WTC11 (cell line): ENCODE results near the gene RREB1. TPM values are rescaled to one million over a fixed set of nuclear protein-coding genes. Genes with fewer than 3 reads are reported as not detected.

Experiments
- ATAC-seq: fragments of 200-7000 bp; cut with Tn5 transposase; 2 replicates; pipeline ENCODE4 v1.10.0; 2021; ENCODE audit warnings: mild to moderate bottlenecking, moderate library complexity
- CTCF ChIA-PET: fragments of 300-600 bp; sonication (Branson Sonifier 250); formaldehyde crosslinking; loops from one replicate; lab custom pipeline; 2021; ENCODE audit warnings: antibody characterized with exemption; lab: Charles Lee
- POLR2A ChIA-PET: fragments of 350-600 bp; sonication (Branson Sonifier 250); formaldehyde crosslinking; loops from one replicate; lab custom pipeline; 2021; ENCODE audit warnings: antibody characterized with exemption; lab: Charles Lee
- DNase-seq: peaks from one replicate; pipeline ENCODE4 v3.0.0; 2021; ENCODE audit warnings: low spot score
- H3K27ac Mint-ChIP-seq: 2 replicates; pipeline ENCODE4 v1.8.0; 2021; ENCODE audit warnings: mixed read lengths
- H3K27me3 Mint-ChIP-seq: 2 replicates; pipeline ENCODE4 v1.8.0; 2021; ENCODE audit warnings: low read depth, mild to moderate bottlenecking, moderate library complexity, mixed read lengths
- H3K36me3 Mint-ChIP-seq: 2 replicates; pipeline ENCODE4 v1.8.0; 2021; ENCODE audit warnings: mixed read lengths
- H3K4me1 Mint-ChIP-seq: 2 replicates; pipeline ENCODE4 v1.8.0; 2022; ENCODE audit warnings: mixed read lengths
- H3K4me3 Mint-ChIP-seq: 2 replicates; pipeline ENCODE4 v1.8.0; 2021; ENCODE audit warnings: mild to moderate bottlenecking, moderate library complexity, mixed read lengths
- H3K9me3 Mint-ChIP-seq: 2 replicates; pipeline ENCODE4 v1.8.0; 2021; ENCODE audit warnings: mixed read lengths
- ATF2 ChIP-seq: sonication (generic); formaldehyde crosslinking; IDR thresholded peaks from 2 replicates; pipeline ENCODE4 v1.8.1; 2022; ENCODE audit warnings: low read depth, missing genetic modification reagents, borderline replicate concordance
- CTCF ChIP-seq: fragments of 200-600 bp; IDR thresholded peaks from 2 replicates; pipeline ENCODE4 v1.8.0; 2022; ENCODE audit warnings: antibody characterized with exemption
- E2F1 ChIP-seq: sonication (generic); formaldehyde crosslinking; IDR thresholded peaks from 2 replicates; pipeline ENCODE4 v1.8.0; 2022; ENCODE audit warnings: mild to moderate bottlenecking, missing genetic modification reagents
- ELF4 ChIP-seq: sonication (generic); formaldehyde crosslinking; IDR thresholded peaks from 2 replicates; pipeline ENCODE4 v1.8.1; 2022; ENCODE audit warnings: low read depth, mild to moderate bottlenecking, moderate library complexity, missing genetic modification reagents
- ERG ChIP-seq: fragments of 250-450 bp; sonication (Bioruptor Pico); IDR thresholded peaks from 2 replicates; pipeline ENCODE4 v1.8.0; 2021; ENCODE audit warnings: mild to moderate bottlenecking
- ETV6 ChIP-seq: sonication (generic); formaldehyde crosslinking; IDR thresholded peaks from 2 replicates; pipeline ENCODE4 v1.8.1; 2022; ENCODE audit warnings: mild to moderate bottlenecking, missing genetic modification reagents
- GABPB1 ChIP-seq: sonication (generic); formaldehyde crosslinking; IDR thresholded peaks from 2 replicates; pipeline ENCODE4 v1.8.1; 2023; ENCODE audit warnings: mild to moderate bottlenecking, missing genetic modification reagents
- IRF1 ChIP-seq: sonication (generic); formaldehyde crosslinking; IDR thresholded peaks from 2 replicates; pipeline ENCODE4 v1.8.0; 2023; ENCODE audit warnings: missing genetic modification reagents
- KAT7 ChIP-seq: sonication (generic); formaldehyde crosslinking; IDR thresholded peaks from 2 replicates; pipeline ENCODE4 v1.8.1; 2023; ENCODE audit warnings: missing genetic modification reagents, mild to moderate bottlenecking, borderline replicate concordance
- MXD4 ChIP-seq: fragments of 250-450 bp; sonication (Bioruptor Pico); IDR thresholded peaks from 2 replicates; pipeline ENCODE4 v1.8.0; 2021; ENCODE audit warnings: mild to moderate bottlenecking, moderate library complexity, borderline replicate concordance
- NFE2L1 ChIP-seq: sonication (generic); formaldehyde crosslinking; IDR thresholded peaks from 2 replicates; pipeline ENCODE4 v1.8.1; 2023; ENCODE audit warnings: missing genetic modification reagents
- NFYB ChIP-seq: sonication (generic); formaldehyde crosslinking; conservative IDR thresholded peaks from 2 replicates; pipeline ENCODE4 v1.8.0; 2022; ENCODE audit warnings: low read depth, missing genetic modification reagents
- PRDM15 ChIP-seq: sonication (generic); formaldehyde crosslinking; IDR thresholded peaks from 2 replicates; pipeline ENCODE4 v1.8.0; 2022; ENCODE audit warnings: missing genetic modification reagents
- RELA ChIP-seq: sonication (generic); formaldehyde crosslinking; IDR thresholded peaks from 2 replicates; pipeline ENCODE4 v1.8.1; 2022; ENCODE audit warnings: missing genetic modification reagents, mild to moderate bottlenecking, borderline replicate concordance
- TCF7 ChIP-seq: sonication (generic); formaldehyde crosslinking; IDR thresholded peaks from 2 replicates; pipeline ENCODE4 v1.8.0; 2022; ENCODE audit warnings: mild to moderate bottlenecking, low read depth, missing genetic modification reagents, moderate library complexity
- ZMAT4 ChIP-seq: fragments of 250-450 bp; sonication (Bioruptor Pico); IDR thresholded peaks from 2 replicates; pipeline ENCODE4 v1.9.0; 2021; ENCODE audit warnings: mild to moderate bottlenecking
- ZNF232 ChIP-seq: sonication (generic); formaldehyde crosslinking; IDR thresholded peaks from 2 replicates; pipeline ENCODE4 v1.8.0; 2022; ENCODE audit warnings: mild to moderate bottlenecking, missing genetic modification reagents
- ZNF423 ChIP-seq: fragments of 250-450 bp; sonication (Bioruptor Pico); IDR thresholded peaks from 2 replicates; pipeline ENCODE4 v2.1.2; 2022; ENCODE audit warnings: mild to moderate bottlenecking, moderate library complexity
- total RNA-seq: library from RNA; stranded (reverse); gene quantifications from 3 replicates; pipeline ENCODE4 v1.2.3, GENCODE V29; 2021

RREB1 gene
- total RNA-seq, 1 experiment from 2014 or later, result 38.5 TPM

GRCh38 chr6:7166410-7167293, 58.9 kb downstream of the RREB1 start:
- no peaks in the 10 kb centered on the region for H3K9me3 Mint-ChIP-seq
- H3K27me3 Mint-ChIP-seq, result no peaks in the 10 kb centered on the region; the same call in 1 of the 2 replicates
- peak overlapping the region; percentile 51 for H3K27ac Mint-ChIP-seq
- no peak for ATAC-seq
- TF ChIP-seq ATF2 (no peak), GABPB1 (CRISPR knock-in tag) (peak; percentile 85)
- TF ChIP-seq, all 79 proteins: peak for 1
- CTCF ChIA-PET, result interaction anchor here (0.6 to 1.5 kb wide), 4 partner anchors 9 to 610 kb away, joined by 3 to 4 read pairs (median 4); no protein-coding TSS in a partner anchor
- no peak overlapping the region for H3K4me3 Mint-ChIP-seq
- no peak for DNase-seq
- POLR2A ChIA-PET, result interaction anchor here (0.7 to 1.4 kb wide), 2 partner anchors 9 to 1010 kb away, joined by 3 to 4 read pairs; no protein-coding TSS in a partner anchor
- H3K4me1 Mint-ChIP-seq, result peaks cover 85% of the 10 kb centered on the region
- no peaks in the 10 kb centered on the region for H3K36me3 Mint-ChIP-seq

GRCh38 chr6:7169296-7169721, 61.5 kb downstream of the RREB1 start:
- H3K27me3 Mint-ChIP-seq, result no peaks in the 10 kb centered on the region; the same call in 1 of the 2 replicates
- POLR2A ChIA-PET, result no interaction called here
- peak overlapping the region; percentile 53; the same call in 1 of the 2 replicates for H3K27ac Mint-ChIP-seq
- CTCF ChIA-PET, result interaction anchor here (1.0 kb wide), 1 partner anchor 69 kb away, joined by 4 read pairs; no protein-coding TSS in a partner anchor
- TF ChIP-seq ZNF423 (CRISPR knock-in tag) (no peak), KAT7 (no peak), TCF7 (CRISPR knock-in tag) (no peak), GABPB1 (CRISPR knock-in tag) (no peak), NFE2L1 (CRISPR knock-in tag) (no peak), ELF4 (CRISPR knock-in tag) (no peak)
- H3K9me3 Mint-ChIP-seq, result no peaks in the 10 kb centered on the region
- DNase-seq, result no peak
- H3K4me1 Mint-ChIP-seq, result peaks cover 83% of the 10 kb centered on the region
- H3K36me3 Mint-ChIP-seq, result no peaks in the 10 kb centered on the region
- no peak for ATAC-seq
- H3K4me3 Mint-ChIP-seq, result no peak overlapping the region

GRCh38 chr6:7170117-7170732, 62.5 kb downstream of the RREB1 start:
- Mint-ChIP-seq H3K9me3 (no peaks in the 10 kb centered on the region), H3K4me1 (peaks cover 81% of the 10 kb centered on the region), H3K36me3 (no peaks in the 10 kb centered on the region), H3K27me3 (no peaks in the 10 kb centered on the region; the same call in 1 of the 2 replicates), H3K27ac (no peak overlapping the region), H3K4me3 (no peak overlapping the region)
- ChIA-PET CTCF (interaction anchor here (1.1 kb wide), 1 partner anchor 68 kb away, joined by 3 read pairs; no protein-coding TSS in a partner anchor), POLR2A (no interaction called here)
- DNase-seq, result no peak
- no peak for ATAC-seq
- TF ChIP-seq ZNF232 (CRISPR knock-in tag) (no peak), PRDM15 (CRISPR knock-in tag) (no peak), IRF1 (no peak), CTCF (no peak), ETV6 (CRISPR knock-in tag) (no peak), MXD4 (no peak), NFYB (no peak), KAT7 (no peak), E2F1 (CRISPR knock-in tag) (no peak), RELA (CRISPR knock-in tag) (no peak), ERG (CRISPR knock-in tag) (no peak), ZMAT4 (CRISPR knock-in tag) (no peak), ELF4 (CRISPR knock-in tag) (no peak)
